NCI-H748 (cell line): ENCODE data around the gene COMMD6.
"Not testable (repeated sequence)": the region's sequence is repeated elsewhere in the genome, so short reads cannot be mapped to it uniquely, and the experiment has no call there.

ENCODE experiments used
- DNase-seq: peaks from one replicate; lab custom pipeline; 2025; ENCODE audit not compliant: unreplicated experiment; lab: John Stamatoyannopoulos, UW

COMMD6 gene

DNA sequence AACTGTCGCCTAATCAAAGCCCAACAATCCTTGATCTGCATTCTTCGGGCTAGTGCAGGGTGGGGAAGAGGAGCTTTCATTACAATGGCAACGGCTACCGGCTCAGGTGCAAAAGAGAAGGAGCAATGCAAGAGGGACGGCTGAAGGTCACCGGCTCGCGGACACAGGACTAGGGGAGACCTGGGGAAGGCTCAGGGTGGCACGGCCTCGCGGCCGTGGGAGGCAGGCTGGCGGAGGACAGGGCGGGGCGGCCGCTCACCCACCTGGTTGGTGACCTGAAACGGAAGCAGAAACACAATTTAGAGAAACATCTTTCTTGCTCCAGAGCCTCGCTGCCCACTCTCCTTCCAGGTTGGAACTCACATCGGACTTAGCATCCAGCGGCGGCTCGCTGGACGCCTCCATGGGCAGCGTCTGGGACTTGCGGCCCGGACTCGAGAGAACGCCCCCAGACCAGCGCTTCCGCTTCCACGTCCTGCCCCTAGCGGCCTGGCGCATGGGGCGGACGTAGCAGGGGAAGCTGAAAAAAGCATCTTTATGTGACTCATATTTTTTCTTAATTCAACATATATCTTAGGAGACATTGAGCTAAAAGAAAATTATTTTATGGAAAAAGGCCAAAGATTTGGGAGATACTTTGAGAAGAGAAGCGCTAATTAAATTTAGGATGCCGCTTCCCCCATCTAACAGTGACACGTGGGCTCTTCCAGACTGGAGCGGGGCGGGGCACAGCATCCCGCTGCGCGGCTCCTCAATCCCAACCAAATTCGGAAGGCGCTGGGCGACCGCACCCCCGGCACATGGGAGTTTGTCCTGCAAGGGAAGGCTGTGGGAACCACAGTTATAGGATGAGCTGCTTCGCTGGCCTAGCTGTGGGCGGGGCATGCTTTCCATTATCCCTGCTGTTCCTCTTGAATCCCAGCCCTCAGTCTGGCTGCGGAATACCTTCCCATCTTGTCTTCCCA lies at the start of gene COMMD6:
COMMD6 (minus strand) TSS at position 441 of the 965 bp plus-strand sequence; CDS start at position 405, 36 bp downstream.
- peak; percentile 97 for DNase-seq

DNA sequence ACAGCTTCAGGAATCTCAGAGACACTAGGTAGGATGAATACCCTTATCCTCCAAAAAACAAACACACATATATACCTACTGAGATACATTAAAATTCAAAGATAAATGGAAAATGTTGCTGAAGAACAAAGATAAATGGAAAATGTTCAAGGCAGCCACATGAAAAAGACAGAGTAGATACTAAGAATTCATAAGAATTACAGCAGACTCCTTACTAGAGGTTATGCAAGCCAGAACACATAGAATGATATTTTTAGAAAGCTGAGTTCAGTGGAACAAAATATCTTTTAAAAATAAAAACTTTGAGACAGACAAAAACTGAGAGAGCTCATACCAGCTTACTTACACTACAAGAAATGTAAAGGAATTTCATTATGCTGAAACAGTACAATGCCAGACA lies 47.5 kb upstream of the COMMD6 start:
- DNase-seq = no peak

DNA sequence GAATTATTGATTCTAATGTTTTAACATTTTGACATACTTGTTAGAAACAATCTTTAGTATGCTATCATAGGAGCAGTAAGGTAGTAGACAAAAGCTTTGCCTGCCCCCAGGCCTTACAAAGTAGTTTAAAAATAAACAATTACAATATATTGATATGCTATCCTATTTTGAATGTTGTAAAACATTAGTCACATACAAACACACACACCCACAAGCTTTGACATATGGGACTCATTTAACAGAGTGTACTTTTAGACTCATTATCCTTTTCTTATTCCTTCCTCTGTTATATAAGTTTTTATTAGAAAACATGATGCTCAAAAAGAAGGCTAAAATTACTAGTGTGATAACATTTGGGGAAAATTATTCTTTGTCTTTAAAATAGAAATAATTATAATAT lies 45.5 kb upstream of the COMMD6 start:
- no peak for DNase-seq

DNA sequence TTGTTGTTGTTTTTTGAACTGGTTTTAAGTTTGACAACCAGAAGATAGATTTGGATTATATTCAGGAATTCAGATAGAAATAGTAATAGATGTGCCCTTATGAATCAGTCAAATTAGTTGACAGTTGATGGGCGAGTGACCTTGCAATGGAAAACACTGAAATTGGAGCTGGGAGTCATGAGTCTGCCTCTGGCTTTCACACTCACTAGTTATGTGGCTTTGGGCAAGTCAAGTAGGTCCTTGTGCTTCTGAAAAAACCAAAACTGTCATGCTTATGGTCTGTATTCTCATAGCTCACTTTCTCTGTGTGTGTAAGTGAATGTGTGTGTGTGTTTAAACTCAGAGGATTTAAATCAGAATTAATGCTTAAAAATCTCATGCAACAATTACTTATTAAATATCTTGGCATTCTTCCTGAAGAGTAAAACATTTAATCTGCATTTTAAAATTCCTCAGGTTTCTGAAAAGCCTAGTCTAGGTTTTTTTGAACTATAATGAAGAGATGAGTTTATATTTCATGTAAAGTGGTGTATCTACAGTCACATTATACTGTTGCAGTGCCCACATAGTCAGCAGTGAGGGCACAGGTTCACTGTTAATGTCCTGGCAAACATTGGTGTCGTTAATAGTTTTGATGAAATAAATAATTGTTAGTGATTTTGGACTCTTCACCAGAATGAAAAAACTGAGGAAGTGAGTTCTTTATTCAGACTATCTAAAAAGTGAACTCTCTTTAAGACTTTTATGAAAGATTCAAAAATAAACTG lies 44.4 kb upstream of the COMMD6 start:
- DNase-seq = no peak

GRCh38 chr13:75579529-75579928 lies 41.9 kb upstream of the COMMD6 start:
- DNase-seq = no peak

- DNase-seq = no peak
These were observed 31.9 kb upstream of the COMMD6 start for GRCh38 chr13:75569576-75569975.

DNA sequence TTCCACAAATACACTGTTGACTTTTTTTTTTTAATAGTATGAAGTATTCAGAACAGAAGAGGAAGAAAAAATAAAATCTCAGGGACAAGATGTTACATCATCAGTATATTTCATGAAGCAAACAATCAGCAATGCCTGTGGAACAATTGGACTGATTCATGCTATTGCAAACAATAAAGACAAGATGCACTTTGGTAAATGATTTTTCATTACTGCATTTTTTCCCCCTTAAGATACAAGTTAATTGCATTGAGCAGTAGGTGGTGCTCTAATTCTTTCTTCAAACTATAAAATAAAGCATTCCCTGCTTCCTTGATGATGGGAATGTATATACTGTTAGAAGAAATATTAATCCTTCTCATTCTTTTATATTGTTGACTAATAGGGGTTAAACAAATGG lies 29.0 kb upstream of the COMMD6 start:
- DNase-seq = peak; percentile 22

GRCh38 chr13:75558145-75558840 lies 20.7 kb upstream of the COMMD6 start:
- no peak for DNase-seq

- DNase-seq = no peak
These were observed 19.3 kb upstream of the COMMD6 start for GRCh38 chr13:75556961-75557360.

GRCh38 chr13:75555836-75556235 lies 18.2 kb upstream of the COMMD6 start:
- DNase-seq = no peak

DNA sequence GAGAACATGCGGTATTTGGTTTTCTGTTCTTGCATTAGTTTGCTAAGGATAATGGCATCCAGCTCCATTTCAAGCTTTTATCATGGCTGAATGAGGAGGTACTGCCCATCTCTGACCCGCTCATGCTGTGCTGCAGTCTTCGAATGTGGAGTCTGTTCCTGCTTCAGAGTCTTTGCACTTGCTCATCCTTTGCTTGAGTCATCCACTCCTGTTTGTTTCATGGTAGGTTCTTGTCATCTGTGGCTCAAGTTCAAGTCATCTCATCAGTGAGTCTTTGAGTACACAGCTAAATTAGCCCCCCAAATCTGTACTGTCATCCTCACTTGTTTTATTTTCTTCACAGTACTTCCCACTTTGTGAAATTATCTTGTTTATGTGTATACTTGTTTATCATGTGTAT lies 17.3 kb upstream of the COMMD6 start:
- no peak for DNase-seq

DNA sequence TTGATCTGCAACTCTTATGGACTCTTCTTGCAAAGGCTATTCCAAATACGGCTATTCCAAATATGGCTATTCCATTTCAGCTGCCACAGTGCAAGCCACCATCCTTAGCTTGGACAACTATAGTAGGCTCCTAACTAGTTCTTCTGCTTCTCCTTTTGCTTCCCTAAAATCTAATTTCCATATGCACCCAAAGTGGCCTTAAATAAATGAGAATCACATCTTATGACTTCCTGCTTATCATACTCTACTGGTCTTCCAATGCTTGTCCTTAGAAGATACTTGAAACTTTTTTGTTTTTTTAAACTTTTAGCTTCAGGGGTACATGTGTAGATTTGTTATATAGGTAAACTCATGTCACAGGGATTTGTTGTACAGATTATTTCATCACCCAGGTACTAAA lies 16.8 kb upstream of the COMMD6 start:
- DNase-seq = no peak

- DNase-seq = peak; percentile 61
These were observed 12.5 kb upstream of the COMMD6 start for GRCh38 chr13:75550159-75550567.

- DNase-seq = peak; percentile 97
These were observed 11.9 kb upstream of the COMMD6 start, which contains the start of gene UCHL3 for GRCh38 chr13:75549262-75550158. Gene UCHL3, plus strand, starts transcription at chr13:75549791. Its CDS starts 30 bp downstream, at chr13:75549821.

DNA sequence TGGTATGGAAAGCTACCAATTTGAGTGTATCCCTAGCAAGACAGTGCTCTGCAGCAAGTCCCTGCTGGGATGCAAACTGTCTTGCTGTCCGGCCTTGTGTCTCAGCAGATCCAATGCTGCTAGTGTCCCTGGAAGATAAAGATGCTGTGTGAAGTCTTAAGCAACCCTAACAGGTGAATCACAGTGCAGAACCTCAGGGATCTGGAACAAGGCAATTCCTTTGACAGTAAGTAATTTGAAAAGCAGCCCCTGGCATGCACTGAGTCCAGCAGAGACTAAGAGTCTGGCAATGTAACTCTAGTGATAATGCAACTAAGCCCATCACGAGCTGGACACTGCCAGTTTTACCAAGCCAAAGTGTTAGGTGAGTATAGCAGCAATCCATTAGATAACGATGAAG lies 10.3 kb upstream of the COMMD6 start:
- no peak for DNase-seq

- not testable (repeated sequence) for DNase-seq
These were observed 7.7 kb upstream of the COMMD6 start for GRCh38 chr13:75545386-75545785.

DNA sequence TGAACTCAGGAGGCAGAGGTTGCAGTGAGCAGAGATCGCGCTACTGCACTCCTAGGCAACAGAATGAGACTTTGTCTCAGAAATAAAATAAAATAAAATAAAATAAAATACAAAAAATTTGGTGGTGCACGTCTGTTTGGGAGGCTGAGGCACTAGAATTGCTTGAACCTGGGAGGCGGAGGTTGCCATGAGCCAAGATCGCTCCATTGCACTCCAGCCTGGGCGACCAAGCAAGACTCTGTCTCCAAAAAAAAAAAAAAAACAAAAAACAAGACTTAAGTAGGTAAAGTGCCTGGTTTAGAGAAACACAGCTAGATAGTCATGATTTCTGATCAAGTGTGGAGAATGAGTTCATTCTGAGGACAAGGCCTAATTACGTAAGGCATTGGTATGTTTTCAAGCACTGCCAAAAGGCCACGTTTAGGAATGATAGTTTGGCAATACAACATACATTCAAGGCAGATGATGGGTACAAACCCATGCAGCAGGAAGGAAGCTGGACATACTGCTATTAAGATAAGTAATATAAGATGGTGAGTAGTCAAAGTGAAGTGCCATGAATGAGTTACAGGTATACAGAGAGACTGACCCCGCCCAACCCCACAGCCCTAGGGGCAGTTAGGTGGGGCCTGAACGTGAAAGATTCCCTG lies 7.2 kb upstream of the COMMD6 start:
- no peak for DNase-seq

GRCh38 chr13:75541961-75542360 lies 4.3 kb upstream of the COMMD6 start:
- DNase-seq = no peak

DNA sequence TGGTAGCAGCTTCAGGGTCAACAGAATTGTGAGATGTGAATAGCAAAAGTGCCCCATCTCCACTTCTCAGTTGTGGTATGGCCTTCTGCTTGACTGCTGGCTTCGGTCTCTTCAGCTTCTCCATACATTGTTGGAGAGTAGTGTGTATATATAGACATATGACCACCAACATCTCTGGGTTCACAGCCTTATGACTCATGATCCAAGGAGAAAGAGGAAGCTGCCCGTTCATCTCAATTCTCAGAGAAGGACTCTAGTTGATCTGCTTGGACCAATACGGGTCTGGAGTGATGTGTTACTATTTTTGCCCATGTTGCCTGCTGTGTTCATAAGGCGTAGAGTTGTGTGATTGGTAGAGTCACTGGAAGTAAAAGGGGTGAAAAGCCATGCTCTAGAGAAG lies 3.6 kb upstream of the COMMD6 start:
- no peak for DNase-seq

GRCh38 chr13:75533861-75534260 lies 3.8 kb downstream of the COMMD6 start:
- DNase-seq = no peak
